ENCODE measurements around the gene DOHH.

DNA sequence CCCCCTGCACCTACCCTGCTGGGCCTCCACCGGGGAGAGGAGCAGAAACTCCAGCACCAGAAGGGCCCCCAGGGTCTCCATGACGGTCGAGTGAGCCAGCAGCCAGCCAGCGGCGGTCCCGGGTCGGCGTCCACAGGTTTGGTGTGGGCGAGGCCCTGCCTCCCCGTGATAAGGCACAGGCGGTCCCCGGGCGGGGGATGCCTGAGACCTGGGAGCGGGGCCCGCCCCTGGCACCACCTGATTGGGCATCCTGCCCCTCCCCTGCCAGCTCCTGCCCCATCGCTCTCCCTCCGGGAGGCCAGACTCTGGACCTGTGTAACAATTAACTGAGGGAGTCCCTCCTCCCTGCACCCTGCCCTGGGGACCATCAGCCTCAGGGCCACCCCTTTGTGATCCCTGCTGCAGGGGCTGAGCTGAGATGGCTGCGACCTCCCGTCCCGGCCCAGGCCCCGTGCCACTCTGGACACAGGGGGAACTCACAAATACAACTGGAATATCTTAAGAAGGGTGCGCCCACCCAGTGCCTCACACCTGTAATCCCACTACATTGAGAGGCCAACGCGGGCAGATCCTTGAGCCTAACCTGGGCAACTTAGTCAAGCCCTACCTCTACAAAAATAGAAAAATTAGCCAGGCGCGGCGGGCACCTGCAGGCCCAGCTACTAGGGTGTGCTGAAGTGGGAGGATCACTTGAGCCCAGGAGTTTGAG lies 19.9 kb downstream of the DOHH start, which contains the start of gene SMIM24:
- no peak for TF ChIP-seq EZH2 (IDR thresholded peaks at IDR 0.05; ENCODE audit: borderline replicate concordance, low read depth, low read length, poor library complexity, severe bottlenecking)
- TF ChIP-seq, protein P1, sequence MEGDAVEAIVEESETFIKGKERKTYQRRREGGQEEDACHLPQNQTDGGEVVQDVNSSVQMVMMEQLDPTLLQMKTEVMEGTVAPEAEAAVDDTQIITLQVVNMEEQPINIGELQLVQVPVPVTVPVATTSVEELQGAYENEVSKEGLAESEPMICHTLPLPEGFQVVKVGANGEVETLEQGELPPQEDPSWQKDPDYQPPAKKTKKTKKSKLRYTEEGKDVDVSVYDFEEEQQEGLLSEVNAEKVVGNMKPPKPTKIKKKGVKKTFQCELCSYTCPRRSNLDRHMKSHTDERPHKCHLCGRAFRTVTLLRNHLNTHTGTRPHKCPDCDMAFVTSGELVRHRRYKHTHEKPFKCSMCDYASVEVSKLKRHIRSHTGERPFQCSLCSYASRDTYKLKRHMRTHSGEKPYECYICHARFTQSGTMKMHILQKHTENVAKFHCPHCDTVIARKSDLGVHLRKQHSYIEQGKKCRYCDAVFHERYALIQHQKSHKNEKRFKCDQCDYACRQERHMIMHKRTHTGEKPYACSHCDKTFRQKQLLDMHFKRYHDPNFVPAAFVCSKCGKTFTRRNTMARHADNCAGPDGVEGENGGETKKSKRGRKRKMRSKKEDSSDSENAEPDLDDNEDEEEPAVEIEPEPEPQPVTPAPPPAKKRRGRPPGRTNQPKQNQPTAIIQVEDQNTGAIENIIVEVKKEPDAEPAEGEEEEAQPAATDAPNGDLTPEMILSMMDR (conservative IDR thresholded peaks at IDR 0.05; ENCODE audit: low read depth, low read length): no peak

All from A673 (cell line).